Stimulated activated CD4-positive, alpha-beta T cell treated with anti-CD3 and anti-CD28 coated beads, Interleukin-2, amount 100 ng/mL, for 4 hours (primary cell): ENCODE data around the gene OR52H1.
"Not testable (repeated sequence)": the region's sequence is repeated elsewhere in the genome, so short reads cannot be mapped to it uniquely, and the experiment has no call there.

Source experiments
- DNase-seq: peaks from one replicate; pipeline ENCODE4 v3.0.0-alpha.2; 2020; ENCODE audit warnings: low read depth

Gene OR52H1

DNA sequence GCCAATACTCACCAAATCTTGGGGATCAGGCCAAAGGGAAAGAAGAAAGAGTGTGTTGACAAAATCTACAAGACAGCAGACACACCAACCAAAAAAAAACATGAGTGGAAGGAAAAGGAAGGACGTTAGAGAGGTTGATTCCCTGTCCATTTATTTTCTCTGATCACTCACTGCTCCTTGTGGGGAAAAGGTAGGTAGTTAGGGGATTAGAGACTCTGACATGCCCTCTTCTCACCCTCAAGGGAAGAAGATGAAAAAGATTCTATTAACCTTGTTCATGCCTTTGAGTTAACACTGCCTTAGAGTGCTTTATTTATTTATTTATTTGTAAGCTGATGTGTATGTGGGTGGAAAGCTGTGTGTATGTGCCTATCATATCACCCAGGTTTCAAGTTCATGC is at the start of gene OR52H1:
TSS of gene OR52H1 (minus strand) at position 101 of the 400 bp plus-strand sequence. CDS start 3,035 bp downstream, outside the sequence.
- no peak for DNase-seq

DNA sequence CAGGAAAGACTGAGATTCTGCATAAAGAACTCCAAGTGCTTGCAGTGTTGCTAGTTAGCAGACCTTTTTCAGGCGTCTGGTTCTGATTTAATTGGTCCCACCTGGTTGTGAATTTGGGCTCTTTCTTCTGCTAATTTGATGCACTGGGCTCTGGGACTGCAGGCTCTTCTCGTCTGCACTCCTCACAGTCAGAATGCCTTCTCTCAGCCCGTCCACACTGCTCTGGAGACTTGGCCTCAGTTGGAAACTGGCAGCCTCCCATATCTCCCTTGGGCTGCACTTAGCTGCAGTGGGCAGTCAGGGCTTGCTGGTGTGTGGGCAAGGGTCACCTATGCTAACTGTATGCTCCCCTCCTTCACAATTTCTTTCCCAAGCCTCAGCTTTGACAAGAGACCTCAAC is 49.6 kb upstream of the OR52H1 start:
- DNase-seq = no peak

DNA sequence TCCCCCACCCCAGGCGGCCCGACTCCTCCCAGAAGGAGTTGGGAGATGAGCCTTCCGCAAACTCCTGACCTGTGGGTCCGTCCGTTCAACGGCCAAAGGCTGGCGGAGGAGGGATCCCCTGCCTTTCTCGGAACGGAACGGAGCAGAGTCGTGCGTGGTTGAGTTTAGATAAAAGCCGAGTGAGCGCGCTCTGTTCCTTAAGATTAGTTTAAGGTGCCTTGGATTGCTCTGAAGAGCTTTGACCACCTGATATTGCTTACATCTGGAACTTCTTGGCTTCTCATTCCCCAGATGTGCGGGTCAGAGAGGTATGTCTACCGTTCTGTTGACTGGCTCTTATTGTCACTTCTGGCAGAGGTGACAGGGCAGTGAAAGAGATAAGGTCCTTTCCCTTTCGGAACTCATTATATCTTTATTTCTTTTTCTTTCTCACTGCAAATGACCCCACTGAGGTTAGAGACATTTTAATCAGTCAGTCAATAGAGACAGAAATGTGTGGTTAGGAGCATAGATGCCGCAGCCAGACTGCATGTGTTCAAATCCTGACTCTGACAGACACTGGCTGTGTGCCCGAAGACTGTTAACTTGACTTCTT is 48.4 kb upstream of the OR52H1 start, which contains the start of gene TRIM6:
TSS of gene TRIM6 (plus strand) at position 31 of the 595 bp plus-strand sequence. CDS start at position 292, 261 bp downstream.
- DNase-seq = no peak

DNA sequence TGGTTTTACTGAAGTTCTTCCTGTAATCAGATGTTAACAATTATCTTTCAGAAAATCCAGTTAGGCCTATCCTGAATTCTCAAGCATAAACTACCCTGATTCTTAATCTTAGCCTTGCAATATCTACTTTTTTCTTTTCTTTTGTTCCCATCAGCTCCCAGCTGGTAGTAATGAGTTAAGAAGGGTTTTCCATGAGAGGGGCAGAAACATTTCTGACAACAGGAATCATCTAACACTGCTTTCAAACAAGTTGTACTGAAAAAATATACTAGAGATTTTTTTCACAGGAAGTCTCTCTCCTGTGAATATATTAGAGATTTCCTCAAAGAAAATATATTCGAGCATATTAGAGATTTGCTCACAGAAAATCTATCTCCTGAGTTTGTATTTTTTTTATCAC is 44.8 kb upstream of the OR52H1 start:
- DNase-seq = no peak

DNA sequence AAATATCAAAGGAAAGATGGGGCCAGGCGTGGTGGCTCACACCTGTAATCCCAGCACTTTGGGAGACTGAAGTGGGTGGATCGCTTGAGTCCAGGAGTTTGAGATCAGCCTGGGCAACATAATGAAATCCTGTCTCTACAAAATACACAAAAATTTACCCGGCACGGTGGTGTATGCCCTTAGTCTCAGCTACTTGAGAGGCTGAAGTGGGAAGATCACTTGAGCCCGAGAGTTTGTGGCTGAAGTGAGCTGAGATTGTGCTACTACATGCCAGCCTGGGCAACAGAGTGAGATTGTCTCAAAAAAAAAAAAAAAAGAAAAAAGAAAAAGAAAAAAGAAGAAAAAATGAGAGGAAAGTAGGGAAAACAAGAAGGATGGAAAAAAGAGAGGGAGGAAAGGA is 44.3 kb upstream of the OR52H1 start:
- DNase-seq = no peak

DNA sequence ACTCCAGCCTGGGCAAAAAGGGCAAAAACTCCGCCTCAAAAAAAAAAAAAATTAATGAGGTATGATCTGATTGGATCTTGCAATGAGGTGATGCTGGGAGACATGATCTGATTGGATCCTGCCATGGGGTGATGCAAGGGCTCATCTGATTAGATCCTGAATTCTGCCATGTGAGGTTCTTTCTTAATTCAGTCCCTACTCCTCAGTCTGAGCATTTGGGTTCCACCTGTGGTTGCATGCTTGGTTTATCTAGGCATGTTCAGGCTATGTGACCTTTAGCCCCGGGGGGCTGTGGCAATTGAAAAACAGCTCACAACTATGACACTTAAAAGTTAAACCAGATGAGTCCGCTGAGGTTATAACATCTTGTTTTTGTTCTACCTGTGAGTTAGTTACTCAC is 43.3 kb upstream of the OR52H1 start:
- DNase-seq = no peak

DNA sequence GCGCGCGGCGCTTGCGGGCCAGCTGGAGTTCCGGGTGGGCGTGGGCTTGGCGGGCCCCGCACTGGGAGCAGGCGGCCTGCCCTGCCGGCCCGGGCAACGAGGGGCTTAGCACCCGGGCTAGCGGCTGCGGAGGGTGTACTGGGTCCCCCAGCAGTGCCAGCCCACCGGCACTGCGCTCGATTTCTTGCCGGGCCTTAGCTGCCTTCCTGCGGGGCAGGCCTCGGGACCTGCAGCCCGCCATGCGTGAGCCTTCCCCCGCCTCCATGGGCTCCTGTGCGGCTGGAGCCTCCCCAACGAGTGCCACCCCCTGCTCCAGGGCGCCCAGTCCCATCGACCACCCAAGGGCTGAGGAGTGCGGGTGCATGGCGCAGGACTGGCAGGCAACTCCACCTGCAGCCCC is 41.6 kb upstream of the OR52H1 start:
- DNase-seq = not testable (repeated sequence)

DNA sequence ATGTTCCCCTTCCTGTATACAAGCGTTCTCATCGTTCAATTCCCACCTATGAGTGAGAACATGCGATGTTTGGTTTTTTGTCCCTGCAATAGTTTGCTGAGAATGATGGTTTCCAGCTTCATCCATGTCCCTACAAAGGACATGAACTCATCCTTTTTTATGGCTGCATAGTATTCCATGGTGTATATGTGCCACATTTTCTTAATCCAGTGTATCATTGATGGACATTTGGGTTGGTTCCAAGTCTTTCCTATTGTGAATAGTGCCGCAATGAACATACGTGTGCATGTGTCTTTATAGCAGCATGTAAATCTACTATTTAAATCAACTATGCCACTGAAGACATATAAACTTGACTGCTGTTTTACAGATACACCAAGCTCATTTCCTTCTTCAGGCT is 36.1 kb upstream of the OR52H1 start:
- not testable (repeated sequence) for DNase-seq

DNA sequence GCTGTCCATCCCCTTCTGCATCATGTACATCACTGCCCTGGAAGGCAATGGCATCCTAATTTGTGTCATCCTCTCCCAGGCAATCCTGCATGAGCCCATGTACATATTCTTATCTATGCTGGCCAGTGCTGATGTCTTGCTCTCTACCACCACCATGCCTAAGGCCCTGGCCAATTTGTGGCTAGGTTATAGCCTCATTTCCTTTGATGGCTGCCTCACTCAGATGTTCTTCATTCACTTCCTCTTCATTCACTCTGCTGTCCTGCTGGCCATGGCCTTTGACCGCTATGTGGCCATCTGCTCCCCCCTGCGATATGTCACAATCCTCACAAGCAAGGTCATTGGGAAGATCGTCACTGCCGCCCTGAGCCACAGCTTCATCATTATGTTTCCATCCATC is 32.7 kb upstream of the OR52H1 start:
- DNase-seq = no peak

DNA sequence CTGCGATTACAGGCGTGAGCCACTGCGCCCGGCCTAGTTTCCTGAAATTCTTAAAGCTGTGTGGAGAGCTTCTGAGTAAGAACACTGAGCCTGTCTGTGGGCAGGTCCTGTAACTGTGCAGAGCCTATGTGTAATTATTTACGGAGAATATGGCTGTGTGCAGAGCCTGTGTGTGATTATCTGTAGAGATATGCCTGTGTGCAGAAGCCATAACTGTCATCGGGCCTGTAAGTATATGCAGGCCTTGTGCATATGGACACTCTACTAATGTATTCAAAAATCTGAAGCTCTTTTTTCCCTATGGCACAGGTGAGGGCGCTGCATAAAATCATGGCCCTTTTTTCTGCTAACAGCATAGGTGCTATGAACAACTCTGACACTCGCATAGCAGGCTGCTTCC is 32.2 kb upstream of the OR52H1 start, which contains the start of gene OR52B6:
TSS of gene OR52B6 (plus strand) at position 301 of the 400 bp plus-strand sequence. CDS start at position 301, 0 bp downstream.
- DNase-seq = no peak

DNA sequence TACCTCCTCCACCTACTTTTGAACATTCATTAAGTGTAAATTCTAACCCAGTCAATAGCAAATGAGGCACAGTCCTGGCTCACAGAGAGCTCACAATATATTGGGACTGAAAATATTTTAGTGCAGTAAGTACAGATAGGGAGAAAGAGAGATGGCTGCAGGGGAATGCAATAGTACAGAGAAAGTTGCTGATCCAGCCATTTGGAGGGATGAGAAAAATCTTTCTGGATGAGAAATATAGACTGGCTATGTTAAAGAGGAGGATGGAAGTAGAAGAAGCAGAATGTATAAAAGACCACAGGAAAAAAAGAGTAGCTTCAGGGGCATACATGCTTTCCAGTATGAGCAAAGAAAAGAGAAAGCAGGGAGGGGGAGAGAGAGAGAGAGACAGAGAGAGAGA is 28.8 kb upstream of the OR52H1 start:
- DNase-seq = no peak

DNA sequence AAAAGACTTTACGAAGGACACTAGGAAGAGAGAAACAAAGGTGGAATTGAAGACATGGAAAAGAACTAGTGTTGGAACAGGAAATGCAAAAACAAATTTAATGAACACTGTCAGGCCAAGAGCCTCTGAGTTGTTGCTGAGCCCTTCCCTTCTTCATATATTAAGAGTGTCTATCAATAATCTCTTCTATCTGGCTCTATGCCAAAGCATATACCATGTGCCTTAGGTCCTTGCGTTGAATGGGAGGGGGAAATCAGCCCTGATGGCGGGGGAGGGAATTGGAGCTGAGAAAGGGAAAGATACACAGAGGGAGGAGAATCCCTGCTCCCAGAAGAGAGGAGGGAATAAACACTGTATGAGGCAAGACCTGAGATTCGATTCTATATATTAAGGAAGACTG is 26.8 kb upstream of the OR52H1 start:
- no peak for DNase-seq

DNA sequence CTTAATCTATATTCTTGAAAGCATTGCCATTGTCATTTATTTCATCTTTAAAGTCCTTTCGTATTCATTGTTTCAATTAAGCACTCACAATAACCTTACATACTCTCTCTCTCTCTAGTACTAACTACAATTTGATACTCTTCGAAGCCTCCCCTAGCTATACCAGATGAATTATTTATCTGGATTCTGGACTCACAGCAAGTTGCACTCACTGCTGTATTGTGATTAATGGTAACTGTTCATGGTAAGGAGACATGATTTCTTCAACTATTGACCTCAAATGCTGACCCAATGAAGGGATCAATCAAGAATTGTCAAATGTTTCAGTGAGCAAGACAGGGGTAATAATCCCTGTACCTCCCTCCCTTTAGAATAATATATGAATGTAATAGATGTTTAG is 26.3 kb upstream of the OR52H1 start:
- no peak for DNase-seq

DNA sequence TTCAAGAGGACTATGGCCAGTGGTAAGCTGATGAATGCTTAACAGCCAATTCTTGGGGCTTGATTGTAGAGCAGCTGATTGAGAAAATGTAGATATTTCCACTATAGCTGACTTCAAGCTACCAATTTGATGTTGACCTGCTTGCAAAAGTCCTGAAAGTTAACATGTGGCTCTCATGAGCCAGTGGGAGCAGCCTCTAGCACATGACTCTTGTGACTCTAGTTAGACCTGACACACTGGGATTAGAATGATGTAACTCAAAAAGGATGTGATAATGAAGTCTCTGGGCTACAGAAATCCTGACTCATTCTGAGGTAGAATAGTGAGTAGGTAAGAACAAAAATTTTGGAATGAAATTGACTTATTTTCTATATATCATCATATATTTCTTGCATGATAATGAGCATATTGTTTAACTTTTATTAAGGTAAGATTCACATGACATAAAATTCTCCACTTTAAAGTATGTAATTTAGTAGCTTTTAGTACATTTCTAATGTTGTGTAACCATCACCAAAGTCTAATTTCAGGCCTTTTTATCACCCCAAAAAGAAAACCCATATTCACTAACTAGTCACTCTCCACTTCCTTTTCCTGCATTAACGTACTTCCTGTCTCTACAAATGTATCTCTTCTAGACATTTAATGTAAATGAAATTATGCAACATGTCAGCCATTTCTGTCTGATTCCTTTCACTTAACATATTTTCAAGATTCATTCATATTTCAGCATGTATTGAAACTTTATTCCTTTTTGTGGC is 16.1 kb upstream of the OR52H1 start:
- no peak for DNase-seq

DNA sequence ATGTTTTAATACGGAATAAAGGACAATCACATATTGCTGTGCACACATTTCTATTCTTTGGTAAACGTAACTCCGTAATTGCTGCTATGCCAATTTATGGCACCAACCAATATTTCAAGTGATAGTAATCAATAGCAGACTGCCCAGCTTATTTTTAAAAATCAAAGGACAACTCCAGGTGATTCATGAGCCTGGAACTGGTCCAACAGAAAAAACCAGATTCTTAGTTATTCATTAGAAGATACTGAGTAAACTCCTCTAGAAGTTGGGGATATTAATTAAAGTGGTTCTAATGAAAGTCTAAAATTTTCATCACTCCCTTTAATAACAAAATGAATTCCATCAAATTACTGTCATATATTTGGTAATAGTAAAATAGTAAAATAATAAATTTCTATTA is 9.4 kb upstream of the OR52H1 start:
- DNase-seq = no peak

DNA sequence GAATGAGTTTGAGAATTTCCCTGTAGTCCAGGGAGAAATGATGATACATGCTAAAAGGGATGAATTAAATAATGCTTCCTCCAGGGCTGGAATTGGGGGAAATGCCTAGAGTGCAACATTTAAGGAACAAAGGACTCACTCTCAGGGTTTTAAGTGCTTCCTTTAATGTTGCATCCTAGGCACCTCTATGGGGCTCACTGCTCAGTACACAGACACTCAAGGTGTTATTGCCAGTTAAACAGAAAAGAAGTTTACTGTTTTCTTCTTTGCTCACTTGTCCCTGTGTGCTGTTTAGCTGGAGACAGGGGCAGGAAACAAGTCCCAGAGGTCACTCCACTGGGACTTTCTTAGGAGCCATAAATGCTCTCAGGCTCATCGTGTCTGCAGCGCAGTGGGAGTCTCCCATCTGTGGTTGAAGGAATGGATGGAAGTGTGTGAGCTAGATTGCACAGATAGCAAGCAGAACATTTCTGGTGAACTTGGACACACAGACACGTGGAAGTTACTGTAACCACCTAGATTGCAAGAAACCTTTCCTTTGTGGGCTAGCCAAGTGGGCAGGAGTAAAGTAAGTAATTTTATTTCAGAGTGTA is 8.4 kb upstream of the OR52H1 start:
- no peak for DNase-seq

DNA sequence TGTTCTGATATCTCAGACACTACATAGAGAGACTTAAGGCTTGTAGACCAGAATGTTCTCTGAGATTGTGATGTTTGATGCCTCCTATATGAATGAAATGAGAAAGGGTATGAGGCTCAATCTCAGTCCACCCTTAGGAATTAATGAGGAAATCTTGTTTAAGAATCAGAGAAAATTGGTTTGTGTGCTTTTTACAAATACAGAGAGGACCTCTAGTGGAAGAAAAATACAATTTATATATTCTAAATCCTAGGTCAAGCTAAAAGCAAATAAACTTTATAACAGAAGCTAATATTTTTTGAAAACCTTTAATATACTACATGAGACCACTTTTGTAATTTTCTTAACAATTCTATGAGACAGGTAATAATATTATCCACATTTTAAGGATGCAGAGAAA is 5.0 kb upstream of the OR52H1 start:
- no peak for DNase-seq

DNA sequence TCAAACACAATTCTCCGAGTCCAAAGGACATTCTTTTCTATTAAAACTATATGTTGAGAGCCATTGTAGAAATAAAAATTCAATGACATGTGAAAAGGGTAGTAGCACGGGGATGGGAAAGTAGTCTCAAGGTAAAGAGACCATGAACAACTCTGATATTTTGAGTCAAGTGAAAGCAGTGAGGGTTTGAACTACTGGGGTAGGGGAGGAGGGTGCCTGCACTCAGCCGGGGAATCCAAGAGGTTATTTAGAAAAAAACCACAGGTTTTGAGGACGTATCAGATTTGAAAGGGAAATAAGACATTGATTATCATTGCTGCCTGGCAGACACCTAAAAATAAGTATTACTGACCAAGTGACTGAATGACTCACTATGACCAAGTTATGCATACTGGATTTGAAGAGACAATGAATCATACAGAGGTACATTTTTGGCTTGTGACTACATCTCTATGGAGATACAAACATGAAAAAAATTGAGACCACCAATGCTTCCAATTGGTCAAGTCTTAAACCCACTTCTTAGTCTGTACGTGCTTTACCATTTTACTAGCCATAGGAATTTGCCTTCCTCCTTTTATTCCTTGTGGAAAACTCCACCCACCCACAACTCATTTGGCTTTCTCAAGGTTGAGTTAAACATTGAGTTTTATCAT is 2.2 kb upstream of the OR52H1 start:
- DNase-seq = no peak

DNA sequence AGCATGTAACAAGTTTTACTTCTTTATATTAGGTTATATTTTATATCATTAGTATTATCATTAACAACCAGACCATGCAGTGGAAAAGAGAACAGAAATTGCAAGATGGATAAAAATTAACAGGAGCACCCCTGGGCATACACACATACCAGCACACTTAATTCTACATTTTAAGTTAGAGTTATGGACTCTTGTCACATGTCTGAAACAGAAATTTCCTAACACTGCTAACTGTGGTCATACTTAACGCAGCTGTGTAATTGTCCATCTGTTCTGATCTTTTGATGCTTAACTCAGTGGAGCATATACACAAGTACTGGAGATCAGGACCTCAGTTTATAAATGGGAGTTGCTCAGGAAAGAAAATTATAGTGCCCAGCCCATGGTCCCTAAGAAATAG is 358 bp downstream of the OR52H1 start:
- no peak for DNase-seq

DNA sequence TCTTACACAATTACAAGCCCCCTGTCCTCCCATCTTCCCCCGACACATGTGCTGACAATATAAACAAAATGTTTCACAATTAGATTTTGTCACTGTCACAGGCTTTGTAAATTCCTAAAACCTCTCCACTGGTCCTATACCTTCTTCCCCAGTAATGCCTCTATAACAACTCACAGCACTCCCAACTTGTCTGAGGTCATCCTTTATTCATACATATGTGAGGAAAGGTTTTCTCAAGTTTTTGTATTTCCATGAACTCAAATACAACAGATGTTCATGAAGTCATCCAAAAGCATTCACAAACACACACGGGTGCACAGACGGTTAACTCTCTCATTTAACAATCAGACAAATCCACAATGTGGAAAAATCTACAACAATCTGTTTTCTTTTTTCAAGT is 1.9 kb downstream of the OR52H1 start:
- DNase-seq = no peak

DNA sequence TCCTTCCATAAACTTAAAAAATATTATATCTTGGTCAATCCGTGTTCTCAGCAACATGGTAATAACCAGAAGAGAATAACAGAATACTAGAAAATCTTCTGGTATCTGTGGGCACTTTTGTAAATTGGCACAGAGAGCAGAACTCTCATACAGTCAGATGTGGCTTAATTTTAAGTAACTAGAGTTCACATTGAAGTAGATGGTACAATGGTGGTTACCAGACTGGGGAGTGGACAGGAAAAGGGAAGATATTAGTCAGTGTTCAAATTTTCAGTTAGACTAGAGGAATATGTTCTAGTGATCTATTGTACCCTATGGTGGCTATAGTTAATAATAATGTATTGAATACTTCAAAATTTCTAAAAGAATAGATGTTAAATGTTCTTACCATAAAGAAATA is 6.9 kb downstream of the OR52H1 start:
- DNase-seq = no peak

DNA sequence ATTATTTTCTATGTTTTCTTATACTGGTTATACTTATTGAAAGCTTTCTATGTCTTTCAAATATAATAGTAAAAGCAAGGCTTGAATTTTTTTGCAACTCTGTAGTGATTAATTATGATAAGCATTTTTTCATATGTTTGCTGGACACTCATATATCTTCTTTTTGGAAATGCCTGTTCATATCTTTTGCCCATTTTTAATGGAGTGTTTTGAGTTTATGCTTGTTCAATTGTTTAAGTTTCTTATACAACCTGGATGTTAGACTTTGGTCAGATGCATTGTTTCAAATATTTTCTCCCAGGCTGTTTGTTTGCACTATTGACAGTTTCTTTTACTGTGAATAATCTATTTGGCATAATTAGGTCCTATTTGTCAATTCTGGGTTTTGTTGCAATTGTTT is 11.9 kb downstream of the OR52H1 start:
- DNase-seq = no peak

DNA sequence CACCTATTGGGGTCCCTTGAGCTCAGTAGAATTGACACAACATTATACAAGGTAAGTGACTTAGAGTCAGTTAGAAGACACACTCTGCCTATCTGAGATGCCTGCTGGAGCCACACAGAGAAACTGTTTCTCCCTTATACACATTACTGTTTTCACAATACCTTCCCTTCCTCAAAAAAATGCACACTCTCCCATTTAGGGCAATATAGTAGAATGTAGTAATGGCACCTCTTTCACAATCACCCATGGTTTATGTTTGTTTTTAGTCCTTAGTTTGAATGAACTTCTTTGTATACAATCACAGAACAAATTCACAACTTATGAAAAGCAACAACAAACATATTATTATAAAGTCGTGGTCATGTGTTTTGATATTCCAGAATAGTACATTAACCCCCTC is 14.3 kb downstream of the OR52H1 start:
- DNase-seq = no peak
